Activated naive CD4-positive, alpha-beta T cell (primary cell): ENCODE measurements around the gene SERP1.
"Not testable (repeated sequence)": the region's sequence is repeated elsewhere in the genome, so short reads cannot be mapped to it uniquely, and the experiment has no call there.

ENCODE experiments used
- DNase-seq, 4 experiments: peaks; one replicate each; lab custom pipeline; 2025; lab: John Stamatoyannopoulos, UW

The SERP1 gene

GRCh38 chr3:150538324-150539208, 7.7 kb downstream of the SERP1 start:
- DNase-seq: no peak

DNA sequence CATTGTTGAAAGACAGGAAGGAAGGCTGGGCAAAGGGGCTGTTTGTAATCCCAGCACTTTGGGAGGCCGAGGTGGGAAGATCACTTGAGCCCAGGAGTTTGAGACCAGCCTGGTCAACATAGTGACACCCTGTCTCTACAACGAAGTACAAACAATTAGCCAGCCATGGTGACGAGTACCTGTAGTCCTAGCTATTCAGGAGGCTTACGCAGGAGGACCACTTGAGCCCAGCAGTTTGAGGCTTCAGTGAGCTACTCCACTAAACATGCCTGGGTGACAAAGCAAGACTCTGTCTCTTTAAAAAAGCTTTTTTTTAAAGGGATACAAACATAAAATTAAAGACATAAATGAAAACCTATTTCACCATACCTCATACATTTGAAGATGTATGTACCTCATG, 11.1 kb downstream of the SERP1 start:
- no peak for DNase-seq

GRCh38 chr3:150531775-150532174, 14.5 kb downstream of the SERP1 start:
- DNase-seq: no peak

DNA sequence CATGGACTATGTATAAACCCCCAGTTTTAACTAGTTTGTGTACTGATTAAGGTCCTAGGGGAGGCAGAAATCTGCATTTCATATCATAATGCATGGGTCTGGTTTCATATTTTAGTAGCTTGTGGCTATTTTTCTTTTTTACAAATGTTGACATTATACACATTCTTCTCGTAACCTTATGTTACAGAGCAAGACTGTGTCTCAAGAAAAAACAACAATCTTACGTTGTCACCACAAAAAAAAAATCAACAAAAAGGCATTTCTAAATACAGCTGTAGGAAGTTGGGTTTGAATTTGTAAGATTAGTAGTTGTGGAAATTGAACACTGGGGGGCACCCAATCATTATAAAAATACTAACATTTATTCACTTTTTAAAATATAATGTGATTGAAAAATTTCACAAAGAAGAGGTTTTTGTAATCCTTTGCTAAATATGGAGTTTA, 17.9 kb downstream of the SERP1 start:
- DNase-seq: no peak

- no peak for DNase-seq
Measured at GRCh38 chr3:150527464-150528255, 18.6 kb downstream of the SERP1 start.

GRCh38 chr3:150523538-150523937, 22.8 kb downstream of the SERP1 start:
- DNase-seq: no peak

DNA sequence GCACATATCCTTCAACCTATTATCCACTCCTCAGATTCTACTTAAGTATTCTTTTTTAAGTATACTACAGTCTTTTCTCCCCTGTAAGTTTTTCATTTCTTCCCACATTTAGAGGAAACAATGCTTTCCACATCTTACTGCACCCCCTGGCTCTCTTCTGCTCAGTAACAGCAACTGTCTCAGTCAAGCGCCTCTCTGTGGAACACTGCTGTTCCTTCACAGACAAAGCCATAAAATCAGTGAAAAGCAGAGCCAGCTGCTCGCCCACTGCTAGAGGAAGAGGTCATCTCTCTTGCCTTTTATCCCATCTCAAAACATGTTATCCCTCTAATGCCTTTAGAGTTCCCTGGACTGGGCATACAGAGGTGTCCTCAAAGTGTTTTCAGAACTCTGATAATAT, 24.8 kb downstream of the SERP1 start:
- DNase-seq: no peak

GRCh38 chr3:150520408-150520807, 25.9 kb downstream of the SERP1 start:
- DNase-seq: no peak

DNA sequence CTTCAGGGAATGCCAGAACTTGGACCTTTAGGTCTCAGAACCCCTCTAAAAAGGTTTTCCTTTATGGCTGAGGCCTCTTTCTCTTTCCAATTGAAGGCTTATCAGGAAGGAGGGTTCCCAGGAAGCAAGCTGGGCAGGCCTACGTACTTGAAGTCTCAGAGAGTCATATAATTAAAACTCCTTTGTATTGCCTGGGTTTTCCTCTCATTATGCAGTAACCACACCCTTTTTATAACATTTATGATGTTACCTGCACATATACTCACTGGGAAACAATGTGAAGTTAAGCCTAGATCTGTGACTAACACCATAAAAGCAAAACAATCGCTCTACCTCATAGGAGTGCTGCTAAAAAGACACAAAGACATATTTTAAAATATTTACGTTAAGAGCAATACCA, 27.3 kb downstream of the SERP1 start:
- DNase-seq: no peak

DNA sequence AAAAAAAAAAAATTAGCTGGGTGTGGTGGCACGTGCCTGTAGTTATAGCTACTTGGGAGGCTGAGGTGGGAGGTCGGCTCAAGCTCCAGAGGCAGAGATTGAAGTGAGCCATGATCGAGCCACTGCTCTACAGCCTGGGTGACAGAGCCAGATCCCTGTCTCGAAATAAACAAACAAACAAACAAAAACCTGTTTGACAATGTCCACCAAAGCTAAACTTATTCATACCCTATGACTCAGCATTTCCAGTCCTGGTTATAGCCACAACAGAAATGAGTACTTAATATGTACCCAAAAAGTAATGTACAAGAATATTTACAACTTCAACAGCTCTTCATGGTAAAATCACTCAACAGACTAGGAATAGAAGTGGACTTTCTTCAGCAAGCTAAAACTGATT, 31.1 kb downstream of the SERP1 start:
- DNase-seq: no peak

DNA sequence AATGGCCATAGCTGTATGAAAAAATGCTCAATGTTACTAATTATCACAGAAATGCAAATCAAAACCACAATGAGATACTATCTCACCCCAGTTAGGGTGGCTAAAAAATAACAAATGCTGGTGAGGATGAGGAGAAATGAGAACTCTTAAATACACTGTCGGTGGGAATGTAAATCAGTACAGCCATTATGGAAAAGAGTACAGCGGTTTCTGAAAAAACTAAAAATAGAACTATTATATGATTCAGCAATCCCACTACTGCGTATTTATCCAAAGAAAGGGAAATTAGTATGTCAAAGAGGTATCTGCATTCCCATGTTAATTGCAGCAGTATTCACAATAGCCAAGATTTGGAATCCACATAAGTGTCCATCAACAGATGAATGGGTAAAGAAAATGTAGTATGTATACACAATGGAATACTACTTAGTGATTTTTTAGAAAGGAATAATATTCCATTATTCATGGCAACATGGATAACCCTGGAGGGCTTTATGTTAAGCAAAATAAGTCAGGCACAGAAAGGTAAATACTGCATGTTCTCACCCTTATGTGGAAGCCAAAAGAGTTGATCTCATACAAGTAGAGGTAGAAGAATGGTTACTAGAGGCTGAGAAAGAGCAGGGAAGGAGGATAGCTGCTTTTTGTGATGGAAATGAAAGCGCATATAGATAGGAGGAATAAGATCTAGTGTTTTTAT, 35.0 kb downstream of the SERP1 start:
- no peak for DNase-seq

DNA sequence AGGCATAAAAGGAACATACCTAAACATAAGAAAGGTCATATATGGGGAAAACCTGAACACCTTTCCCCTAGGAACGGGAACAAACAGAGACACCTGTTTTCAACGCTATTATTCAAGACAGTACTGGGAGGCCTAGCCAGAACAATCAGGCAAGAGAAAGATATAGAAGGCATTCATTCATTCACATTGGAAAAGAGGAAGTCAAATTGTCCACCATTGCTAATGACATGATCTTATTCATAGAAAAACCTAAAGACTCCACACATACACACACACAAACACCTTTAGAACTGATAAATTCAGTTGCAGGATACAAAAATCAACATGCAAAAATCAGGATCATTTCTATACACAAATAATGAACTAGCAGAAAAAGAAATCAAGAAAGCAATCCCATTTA, 36.5 kb downstream of the SERP1 start:
- DNase-seq: no peak

GRCh38 chr3:150508401-150508800, 37.9 kb downstream of the SERP1 start:
- no peak for DNase-seq

DNA sequence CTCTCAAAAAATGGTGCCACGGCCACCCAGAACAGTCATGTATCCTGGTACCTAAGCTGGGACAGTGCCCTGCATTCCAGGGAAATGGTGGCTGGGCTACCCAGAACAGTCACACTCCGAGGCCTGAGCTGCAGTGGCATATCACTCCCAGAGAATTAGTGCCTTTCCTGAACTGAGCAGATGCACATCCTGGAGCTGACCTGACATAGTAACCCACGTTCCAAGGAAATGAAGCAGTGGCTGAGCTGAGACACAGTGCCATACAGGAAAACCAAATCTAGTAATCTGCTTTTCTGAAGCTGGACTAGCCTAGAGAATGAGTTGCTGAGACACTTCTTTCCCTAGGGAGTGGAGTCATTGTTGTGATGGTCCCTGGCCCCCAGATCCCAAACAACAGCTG, 41.8 kb downstream of the SERP1 start:
- DNase-seq: no peak

GRCh38 chr3:150503402-150504099, 42.7 kb downstream of the SERP1 start:
- DNase-seq: no peak

- DNase-seq: not testable (repeated sequence)
Measured at GRCh38 chr3:150500960-150501359, 45.3 kb downstream of the SERP1 start.

DNA sequence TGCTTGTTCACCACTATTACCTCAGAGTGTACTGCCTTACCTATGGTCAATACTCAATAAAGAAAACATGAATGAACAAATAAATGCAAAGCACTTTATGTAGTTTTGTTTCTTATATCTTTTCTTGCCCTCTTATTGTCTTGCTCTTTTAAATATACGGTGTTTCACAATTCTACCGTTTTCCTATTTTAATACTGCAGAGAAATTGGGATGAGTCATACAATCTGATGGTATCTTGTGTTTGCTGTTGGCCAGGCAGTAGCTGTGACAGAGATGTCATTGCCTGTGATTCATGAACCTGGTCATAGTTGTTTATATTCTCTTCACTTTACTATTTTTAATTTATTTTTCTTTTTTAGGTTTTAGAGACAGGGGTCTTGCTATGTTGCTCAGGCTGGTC, 48.3 kb downstream of the SERP1 start:
- no peak for DNase-seq

DNA sequence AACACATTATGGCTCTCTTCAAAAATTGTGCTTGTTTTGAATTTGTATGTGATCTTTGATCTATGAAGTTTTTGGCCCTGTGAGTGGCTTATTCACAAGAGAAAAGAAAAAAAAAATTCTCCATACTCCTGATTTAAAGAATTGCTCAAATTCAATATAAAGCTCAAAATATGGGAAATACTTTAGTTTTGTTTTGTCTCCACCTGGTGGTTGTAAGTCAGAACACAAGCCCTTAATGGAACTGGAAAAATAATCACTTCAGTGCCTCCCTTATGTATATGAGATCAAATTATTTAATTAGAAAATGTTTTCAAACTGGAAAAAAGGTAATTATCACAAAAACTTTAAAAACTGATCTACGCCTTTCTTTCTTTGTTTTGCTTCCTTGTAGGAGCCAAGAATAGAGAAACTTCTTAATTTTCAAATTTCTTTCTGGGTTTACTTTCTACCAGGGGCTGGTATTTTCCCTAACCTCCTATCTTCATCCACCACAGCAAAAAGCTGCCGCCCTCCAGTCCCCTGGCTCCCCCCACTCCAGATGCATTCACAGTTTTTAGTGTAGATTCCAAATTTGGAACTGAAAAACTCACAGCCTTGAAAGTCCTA, 50.6 kb downstream of the SERP1 start:
- DNase-seq: no peak

GRCh38 chr3:150495149-150495548, 51.1 kb downstream of the SERP1 start:
- no peak for DNase-seq

GRCh38 chr3:150494411-150494977, 51.8 kb downstream of the SERP1 start:
- no peak for DNase-seq
